HG03520 (cell line): Measurements from ENCODE around the gene BLACAT1.

ENCODE experiments used
- ATAC-seq: cut with Tn5 transposase; IDR thresholded peaks from one replicate; pipeline ENCODE4 v1.9.1; 2021; ENCODE audit warnings: mild to moderate bottlenecking, moderate library complexity; ENCODE audit not compliant: unreplicated experiment

BLACAT1 gene

GRCh38 chr1:205455581-205456382 is at the start of gene BLACAT1:
Gene BLACAT1 (minus strand): TSS chr1:205456045.
- no peak for ATAC-seq

- ATAC-seq = no peak
Observed at GRCh38 chr1:205505076-205505729, 49.4 kb upstream of the BLACAT1 start.

GRCh38 chr1:205504311-205505075 is 48.6 kb upstream of the BLACAT1 start, which contains the start of gene CDK18:
Gene CDK18 (plus strand): TSS chr1:205504669. CDS start chr1:205523168, 18,499 bp downstream.
- ATAC-seq = no peak

- no peak for ATAC-seq
Observed at GRCh38 chr1:205502992-205503391, 47.1 kb upstream of the BLACAT1 start.

- ATAC-seq = no peak
Observed at GRCh38 chr1:205502111-205502810, 46.4 kb upstream of the BLACAT1 start.

GRCh38 chr1:205500240-205501233 is 44.7 kb upstream of the BLACAT1 start:
- no peak for ATAC-seq

- ATAC-seq = no peak
Observed at GRCh38 chr1:205499789-205500188, 43.9 kb upstream of the BLACAT1 start.

GRCh38 chr1:205497351-205497750 is 41.5 kb upstream of the BLACAT1 start:
- ATAC-seq = no peak

- no peak for ATAC-seq
Observed at GRCh38 chr1:205496661-205497060, 40.8 kb upstream of the BLACAT1 start.

- ATAC-seq = no peak
Observed at GRCh38 chr1:205495237-205495823, 39.5 kb upstream of the BLACAT1 start.

GRCh38 chr1:205494115-205494514 is 38.3 kb upstream of the BLACAT1 start:
- ATAC-seq = no peak

- ATAC-seq = no peak
Observed at GRCh38 chr1:205493241-205494085, 37.6 kb upstream of the BLACAT1 start.

GRCh38 chr1:205492774-205493173 is 36.9 kb upstream of the BLACAT1 start:
- ATAC-seq = no peak

GRCh38 chr1:205492201-205492667 is 36.4 kb upstream of the BLACAT1 start:
- no peak for ATAC-seq

- ATAC-seq = no peak
Observed at GRCh38 chr1:205491794-205492193, 35.9 kb upstream of the BLACAT1 start.

GRCh38 chr1:205488074-205488723 is 32.4 kb upstream of the BLACAT1 start:
- ATAC-seq = no peak

GRCh38 chr1:205486258-205486657 is 30.4 kb upstream of the BLACAT1 start:
- no peak for ATAC-seq
